ENCODE data around the gene TRMT2B.
"Not testable (repeated sequence)": the region's sequence is repeated elsewhere in the genome, so short reads cannot be mapped to it uniquely, and the experiment has no call there.

TRMT2B gene

GRCh38 chrX:101012031-101012430, 39.9 kb downstream of the TRMT2B start:
- DNase-seq (ENCODE audit: low read depth in 1 of 2, low spot score in 1 of 2), result not testable (repeated sequence)

- DNase-seq (ENCODE audit: low read depth in 1 of 2, low spot score in 1 of 2), result no peak
These were observed 42.8 kb downstream of the TRMT2B start for GRCh38 chrX:101009090-101009489.

GRCh38 chrX:100999451-100999850, 52.5 kb downstream of the TRMT2B start:
- no peak for DNase-seq (ENCODE audit: low read depth in 1 of 2, low spot score in 1 of 2)

GRCh38 chrX:100995469-100995868, 56.4 kb downstream of the TRMT2B start:
- no peak for DNase-seq (ENCODE audit: low read depth in 1 of 2, low spot score in 1 of 2)

DNA sequence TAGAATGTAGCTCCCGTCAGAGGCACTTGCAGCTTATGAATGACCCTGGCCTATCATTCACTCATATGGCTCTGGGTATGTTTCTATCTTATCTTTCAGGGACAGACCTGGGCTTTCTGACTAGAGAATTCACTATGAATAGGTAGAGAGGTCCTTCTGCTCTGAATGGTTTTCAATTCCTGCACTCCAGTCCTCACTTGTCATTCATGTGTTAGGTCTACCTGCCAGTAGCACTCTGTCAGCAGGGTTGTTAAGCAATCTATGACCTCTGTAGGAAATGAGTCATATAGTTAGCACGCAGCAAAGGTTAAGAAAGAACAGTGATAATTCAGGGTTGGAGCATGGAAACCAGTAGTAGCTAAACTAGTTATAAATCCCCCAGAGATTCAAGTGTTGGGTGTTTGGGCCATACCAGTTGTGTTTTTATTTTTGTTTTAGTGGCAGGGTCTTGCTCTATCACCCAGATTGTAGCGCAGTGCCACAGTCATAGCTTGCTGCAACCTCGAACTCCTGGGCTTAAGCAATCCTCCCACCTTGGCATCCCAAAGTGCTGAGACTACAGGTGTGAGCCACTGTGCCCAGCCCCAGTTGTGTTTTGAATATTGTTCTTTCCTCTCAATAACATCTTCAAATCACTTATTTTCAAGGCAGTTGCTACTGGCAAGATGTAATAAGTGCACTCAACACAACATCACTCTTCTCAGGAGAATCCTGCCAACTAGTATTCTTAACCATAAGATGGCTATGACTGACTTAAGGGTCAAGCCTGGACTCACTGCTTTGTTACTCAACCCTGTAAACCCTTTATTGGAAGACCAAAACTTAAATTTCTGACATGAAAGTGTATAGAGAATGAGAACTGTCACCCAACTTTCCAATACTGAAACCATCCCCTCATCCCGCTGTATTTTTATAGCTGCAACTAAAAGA, 57.3 kb downstream of the TRMT2B start:
- no peak for DNase-seq (ENCODE audit: low read depth in 1 of 2, low spot score in 1 of 2)

DNA sequence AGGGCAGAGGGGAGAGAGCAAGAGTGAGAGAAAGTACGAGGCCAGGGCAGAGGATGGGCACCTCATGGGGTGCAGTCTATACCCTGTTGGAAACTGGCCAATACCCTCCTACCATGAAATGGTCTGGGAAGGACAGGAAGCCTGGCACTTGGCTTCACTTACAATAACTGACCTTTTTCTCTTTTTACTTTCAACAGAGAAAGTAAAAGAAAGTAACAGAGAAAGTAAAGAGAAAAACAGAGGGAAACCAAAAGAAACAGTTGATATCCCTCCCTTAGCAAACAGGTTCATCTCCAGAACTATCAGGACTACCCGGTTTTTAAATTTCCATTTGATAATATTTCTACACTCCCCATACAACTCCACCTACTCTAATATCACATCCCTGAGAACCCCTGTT, 61.8 kb downstream of the TRMT2B start:
- DNase-seq (ENCODE audit: low read depth in 1 of 2, low spot score in 1 of 2), result no peak

- no peak for DNase-seq (ENCODE audit: low read depth in 1 of 2, low spot score in 1 of 2)
These were observed 67.1 kb downstream of the TRMT2B start for GRCh38 chrX:100984818-100985217.

- DNase-seq (ENCODE audit: low read depth in 1 of 2, low spot score in 1 of 2), result not testable (repeated sequence)
These were observed 70.4 kb downstream of the TRMT2B start for GRCh38 chrX:100981498-100981845.

DNA sequence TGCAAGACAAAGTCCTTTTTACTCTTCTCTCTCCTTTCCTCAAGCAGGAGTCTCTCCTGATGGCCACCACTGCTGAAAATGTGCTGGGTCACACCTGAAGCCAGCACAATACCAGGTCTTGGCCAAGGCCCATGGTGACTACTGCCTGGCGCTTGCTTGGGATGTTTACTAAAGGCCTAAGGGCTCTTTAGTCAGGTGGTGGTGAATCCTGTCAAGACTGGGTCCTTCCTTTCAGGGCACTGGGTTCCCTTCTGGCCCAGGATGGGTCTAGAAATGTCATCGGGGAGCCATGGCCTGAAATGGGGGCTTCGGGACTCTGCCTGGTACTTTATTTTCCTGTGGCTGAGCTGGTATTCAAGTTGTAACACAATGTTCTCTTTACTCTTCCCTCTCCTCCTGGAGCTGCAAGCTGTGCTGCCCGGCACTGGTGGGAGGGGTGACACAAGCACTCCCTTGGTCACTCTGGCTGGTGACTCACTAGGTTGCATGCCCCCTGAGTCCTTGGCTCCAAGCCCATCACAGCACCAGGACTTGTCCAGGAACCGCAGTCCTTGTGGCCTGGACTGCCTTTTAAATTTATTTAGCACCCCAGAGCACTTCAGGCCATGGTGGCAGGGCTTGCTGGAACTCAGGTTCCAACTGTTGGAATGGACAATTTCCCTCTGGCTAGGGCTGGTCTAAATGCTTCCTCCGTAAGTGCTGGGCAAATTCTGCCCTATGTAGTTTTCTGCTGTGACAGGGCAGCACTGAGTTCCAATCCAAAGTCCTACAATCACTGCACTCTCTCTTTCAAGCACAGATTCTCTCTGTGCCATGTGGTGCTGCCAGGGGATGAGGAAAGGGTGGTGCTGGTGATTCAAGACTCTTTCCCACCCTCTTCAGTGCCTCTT, 71.1 kb downstream of the TRMT2B start:
- no peak for DNase-seq (ENCODE audit: low read depth in 1 of 2, low spot score in 1 of 2)

DNA sequence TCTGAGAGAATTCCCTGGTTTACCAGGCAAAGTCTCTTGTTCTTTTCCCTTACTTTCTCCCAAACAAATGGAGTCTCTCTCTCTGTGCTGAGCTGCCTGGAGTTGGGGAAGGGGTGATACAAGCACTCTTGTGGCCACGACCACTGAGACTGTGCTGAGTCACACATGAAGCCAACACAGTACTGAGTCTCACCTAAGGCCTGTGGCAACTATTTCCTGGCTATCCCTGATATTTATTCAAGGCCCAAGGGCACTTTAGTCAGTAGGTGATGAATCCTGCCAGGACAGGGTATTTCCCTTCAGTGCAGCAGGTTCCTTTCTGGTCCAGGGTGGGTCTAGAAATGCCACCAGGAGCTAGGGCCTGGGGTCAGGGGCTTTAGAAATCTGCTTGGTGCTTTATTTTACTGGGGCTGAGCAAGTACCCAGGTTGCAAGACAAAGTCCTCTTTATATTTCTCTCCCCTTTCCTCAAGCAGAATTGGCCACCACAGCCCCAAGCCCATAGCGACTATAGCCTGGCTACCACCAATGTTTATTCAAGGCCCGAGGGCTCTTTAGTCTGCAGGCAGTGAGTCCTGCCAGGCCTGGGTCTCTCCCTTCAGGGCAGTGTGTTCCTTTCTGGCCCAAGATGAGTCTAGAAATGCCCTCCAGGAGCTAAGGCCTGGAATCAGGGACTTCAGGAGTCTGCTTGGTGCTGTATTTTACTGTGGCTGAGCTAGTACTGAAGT, 71.9 kb downstream of the TRMT2B start:
- DNase-seq (ENCODE audit: low read depth in 1 of 2, low spot score in 1 of 2), result no peak

DNA sequence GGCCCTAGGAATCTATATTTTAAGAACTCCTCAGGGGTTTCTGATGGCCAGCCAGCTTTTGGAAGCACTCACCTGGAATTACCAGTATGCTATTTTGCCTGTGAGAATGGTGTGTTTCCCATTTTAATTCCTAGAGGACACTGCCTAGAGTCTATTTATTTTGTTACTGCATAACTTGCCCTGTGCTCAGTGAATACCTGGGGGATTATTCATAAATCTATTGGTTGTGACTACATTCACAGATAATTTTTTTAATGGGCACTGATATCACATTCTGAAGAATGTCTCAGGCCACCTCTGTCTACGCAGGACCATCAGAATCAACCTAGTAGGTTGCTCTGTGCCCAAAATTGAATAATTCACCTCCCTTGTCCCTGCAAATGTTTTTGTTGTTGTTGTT, 75.7 kb downstream of the TRMT2B start:
- no peak for DNase-seq (ENCODE audit: low read depth in 1 of 2, low spot score in 1 of 2)

DNA sequence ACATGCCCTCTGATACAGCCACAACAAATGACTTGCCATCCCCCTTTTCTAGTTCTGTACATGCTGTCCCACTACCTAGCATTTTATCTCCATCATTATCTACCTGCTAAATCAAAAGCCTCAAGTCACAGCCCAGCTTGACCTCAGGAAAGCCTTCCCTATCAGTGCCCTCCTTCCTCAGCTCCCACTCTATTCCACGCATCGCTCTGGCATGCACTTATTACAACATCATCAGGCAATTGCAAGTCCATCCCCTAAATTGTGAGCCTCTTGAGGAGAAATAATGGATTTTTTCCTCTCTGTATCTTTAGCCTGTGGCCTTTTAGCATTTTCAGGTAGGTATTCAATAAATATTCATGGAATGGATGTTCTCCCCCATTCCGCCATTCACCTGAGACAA, 76.7 kb downstream of the TRMT2B start:
- DNase-seq (ENCODE audit: low read depth in 1 of 2, low spot score in 1 of 2), result no peak

DNA sequence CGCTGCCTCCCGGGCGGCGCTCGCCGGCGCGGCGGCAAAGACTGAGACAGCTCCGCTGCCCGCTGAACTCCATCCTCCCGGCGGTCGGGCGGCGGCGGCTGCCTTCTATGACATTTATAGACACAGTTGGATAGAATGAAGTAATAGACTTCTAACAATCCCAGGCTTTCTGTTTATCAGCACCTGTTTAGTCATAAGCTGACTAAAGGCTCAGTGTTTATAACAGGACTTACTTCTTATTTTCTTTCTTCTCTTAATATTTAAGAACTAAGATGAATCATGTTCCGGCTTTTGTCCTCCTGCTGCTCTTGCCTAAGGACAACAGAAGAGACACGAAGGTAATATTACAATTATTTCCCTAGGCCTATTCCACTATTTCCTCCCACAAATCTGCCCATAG, 78.5 kb downstream of the TRMT2B start:
- DNase-seq (ENCODE audit: low read depth in 1 of 2, low spot score in 1 of 2), result no peak

- no peak for DNase-seq (ENCODE audit: low read depth in 1 of 2, low spot score in 1 of 2)
These were observed 82.0 kb downstream of the TRMT2B start for GRCh38 chrX:100969936-100970335.

DNA sequence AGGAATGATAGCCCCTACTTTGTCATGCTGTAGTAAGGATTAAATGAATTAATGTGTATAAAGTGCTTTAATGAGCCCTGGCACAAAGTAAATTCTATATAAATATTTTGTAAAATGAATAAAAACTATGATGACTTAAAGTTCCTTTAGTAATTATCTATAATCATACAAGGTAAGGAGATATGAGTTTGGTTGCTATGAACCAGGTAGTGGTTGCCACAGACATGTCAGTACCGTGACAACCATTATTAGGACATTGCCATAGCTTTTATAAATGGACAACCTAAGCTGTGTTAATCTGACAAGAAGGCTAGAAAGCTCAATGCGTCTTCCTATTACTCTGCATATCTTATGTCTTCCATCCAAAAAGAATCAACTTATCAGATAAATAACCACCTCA, 82.5 kb downstream of the TRMT2B start, which contains the start of gene ARL13A:
Gene ARL13A (plus strand): TSS at position 301 of the 400 bp plus-strand sequence. CDS start 3,982 bp downstream, outside the sequence.
- DNase-seq (ENCODE audit: low read depth in 1 of 2, low spot score in 1 of 2), result no peak

GRCh38 chrX:100964362-100964761, 87.5 kb downstream of the TRMT2B start:
- DNase-seq (ENCODE audit: low read depth in 1 of 2, low spot score in 1 of 2), result no peak

GRCh38 chrX:100962811-100963210, 89.1 kb downstream of the TRMT2B start:
- no peak for DNase-seq (ENCODE audit: low read depth in 1 of 2, low spot score in 1 of 2)
